ENCODE data around the gene OMD.
"Not testable (repeated sequence)": the region's sequence is repeated elsewhere in the genome, so short reads cannot be mapped to it uniquely, and the experiment has no call there.

OMD gene

DNA sequence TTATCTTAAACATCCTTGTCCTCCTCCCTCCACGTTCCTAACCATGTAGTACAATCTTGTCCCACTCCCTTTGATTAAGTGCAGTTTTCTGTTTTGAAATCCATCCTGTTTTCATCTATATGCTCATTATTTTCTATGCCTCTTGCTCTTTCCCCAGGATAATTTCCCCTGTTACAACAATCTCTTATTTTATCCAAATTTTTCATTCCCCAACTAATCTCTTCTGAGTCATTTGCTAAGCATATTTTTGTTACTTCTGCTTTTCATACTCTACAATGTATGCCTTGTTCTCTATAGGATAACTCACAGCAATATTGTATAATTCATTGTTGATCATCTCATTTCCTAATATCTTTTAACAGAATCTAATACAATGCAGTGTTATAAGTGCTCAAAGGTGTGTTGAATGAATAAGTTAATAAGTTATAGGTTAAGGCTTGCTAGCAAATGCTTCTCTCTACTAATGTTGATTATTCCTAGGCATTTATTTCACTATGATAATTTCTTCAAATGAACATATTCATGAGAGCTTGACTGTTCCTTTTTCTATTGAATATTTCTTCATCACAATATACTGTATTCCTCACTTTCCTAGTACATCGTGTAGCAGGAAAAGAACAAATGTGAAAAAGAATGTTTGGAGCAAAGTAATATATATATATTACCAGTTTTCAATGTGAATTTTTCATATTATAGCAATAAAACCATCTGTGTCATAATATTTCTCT is 1.5 kb downstream of the OMD start:
- H3K36me3 ChIP-seq (ENCODE audit: control insufficient read depth, low read length): no peaks in the 10 kb centered on the region
- H3K9me3 ChIP-seq (ENCODE audit: control insufficient read depth, insufficient read depth, low read length): no peaks in the 10 kb centered on the region
- H3K4me1 ChIP-seq (ENCODE audit: control insufficient read depth, low read length): no peaks in the 10 kb centered on the region
- no peaks in the 10 kb centered on the region for H3K9me2 ChIP-seq (replicated peaks; ENCODE audit: control insufficient read depth, low read length)
- no peak overlapping the region for H3K4me3 ChIP-seq (ENCODE audit: low read length)
- no peak overlapping the region for H3K4me2 ChIP-seq (ENCODE audit: low read length)
- no peaks in the 10 kb centered on the region for H3F3A ChIP-seq (ENCODE audit: control insufficient read depth, insufficient read depth)
- TF ChIP-seq EZH2phosphoT487 (IDR thresholded peaks at IDR 0.05; ENCODE audit: borderline replicate concordance, low read length): no peak
- TF ChIP-seq, protein P1, sequence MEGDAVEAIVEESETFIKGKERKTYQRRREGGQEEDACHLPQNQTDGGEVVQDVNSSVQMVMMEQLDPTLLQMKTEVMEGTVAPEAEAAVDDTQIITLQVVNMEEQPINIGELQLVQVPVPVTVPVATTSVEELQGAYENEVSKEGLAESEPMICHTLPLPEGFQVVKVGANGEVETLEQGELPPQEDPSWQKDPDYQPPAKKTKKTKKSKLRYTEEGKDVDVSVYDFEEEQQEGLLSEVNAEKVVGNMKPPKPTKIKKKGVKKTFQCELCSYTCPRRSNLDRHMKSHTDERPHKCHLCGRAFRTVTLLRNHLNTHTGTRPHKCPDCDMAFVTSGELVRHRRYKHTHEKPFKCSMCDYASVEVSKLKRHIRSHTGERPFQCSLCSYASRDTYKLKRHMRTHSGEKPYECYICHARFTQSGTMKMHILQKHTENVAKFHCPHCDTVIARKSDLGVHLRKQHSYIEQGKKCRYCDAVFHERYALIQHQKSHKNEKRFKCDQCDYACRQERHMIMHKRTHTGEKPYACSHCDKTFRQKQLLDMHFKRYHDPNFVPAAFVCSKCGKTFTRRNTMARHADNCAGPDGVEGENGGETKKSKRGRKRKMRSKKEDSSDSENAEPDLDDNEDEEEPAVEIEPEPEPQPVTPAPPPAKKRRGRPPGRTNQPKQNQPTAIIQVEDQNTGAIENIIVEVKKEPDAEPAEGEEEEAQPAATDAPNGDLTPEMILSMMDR (IDR thresholded peaks at IDR 0.05; ENCODE audit: low read depth, low read length, poor library complexity, severe bottlenecking): no peak
- H3K27me3 ChIP-seq (ENCODE audit: control insufficient read depth, low read length): no peaks in the 10 kb centered on the region
- H3K27ac ChIP-seq (ENCODE audit: low read depth, low read length): no peak overlapping the region
- H4K20me1 ChIP-seq (ENCODE audit: control insufficient read depth, insufficient read depth, low read depth, low read length): no peaks in the 10 kb centered on the region
- no peaks in the 10 kb centered on the region for H3K79me2 ChIP-seq (ENCODE audit: control insufficient read depth, low read length)

DNA sequence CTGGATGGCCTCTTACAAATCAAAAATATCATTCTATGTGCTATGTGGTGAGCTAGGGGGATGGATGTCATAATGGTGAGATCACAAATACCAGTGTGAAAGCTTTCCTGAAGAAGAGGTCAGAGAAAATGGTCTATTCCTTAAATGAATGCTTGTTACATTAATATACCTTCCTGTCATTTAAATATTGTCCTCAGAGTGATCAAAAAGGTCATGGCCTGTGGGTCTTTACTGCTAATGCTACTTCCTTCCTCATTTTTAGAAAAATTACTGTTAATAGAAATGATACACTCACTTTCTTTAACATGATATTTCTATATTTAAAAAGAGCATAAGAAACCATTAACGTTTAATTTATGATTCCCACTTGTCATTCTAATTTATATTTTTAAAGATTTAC is 9.7 kb downstream of the OMD start:
- TF ChIP-seq EZH2phosphoT487 (IDR thresholded peaks at IDR 0.05; ENCODE audit: borderline replicate concordance, low read length): no peak
- TF ChIP-seq, protein P1 (IDR thresholded peaks at IDR 0.05; ENCODE audit: low read depth, low read length, poor library complexity, severe bottlenecking): no peak
- Histone ChIP-seq H3K4me3 (ENCODE audit: low read length) (0 out of 2 replicates have a peak overlapping the region, but pooled peaks have one; percentile 1), H3K4me1 (ENCODE audit: control insufficient read depth, low read length) (peaks cover 19% of the 10 kb centered on the region), H3K36me3 (ENCODE audit: control insufficient read depth, low read length) (no peaks in the 10 kb centered on the region), H3K27me3 (ENCODE audit: control insufficient read depth, low read length) (no peaks in the 10 kb centered on the region), H3K79me2 (ENCODE audit: control insufficient read depth, low read length) (no peaks in the 10 kb centered on the region), H4K20me1 (ENCODE audit: control insufficient read depth, insufficient read depth, low read depth, low read length) (peaks cover 8% of the 10 kb centered on the region; the same call in 1 of the 2 replicates), H3K4me2 (ENCODE audit: low read length) (peak overlapping the region; percentile 41), H3K9me3 (ENCODE audit: control insufficient read depth, insufficient read depth, low read length) (no peaks in the 10 kb centered on the region), H3F3A (ENCODE audit: control insufficient read depth, insufficient read depth) (no peaks in the 10 kb centered on the region), H3K27ac (ENCODE audit: low read depth, low read length) (no peak overlapping the region), H3K9me2 (replicated peaks; ENCODE audit: control insufficient read depth, low read length) (no peaks in the 10 kb centered on the region)

DNA sequence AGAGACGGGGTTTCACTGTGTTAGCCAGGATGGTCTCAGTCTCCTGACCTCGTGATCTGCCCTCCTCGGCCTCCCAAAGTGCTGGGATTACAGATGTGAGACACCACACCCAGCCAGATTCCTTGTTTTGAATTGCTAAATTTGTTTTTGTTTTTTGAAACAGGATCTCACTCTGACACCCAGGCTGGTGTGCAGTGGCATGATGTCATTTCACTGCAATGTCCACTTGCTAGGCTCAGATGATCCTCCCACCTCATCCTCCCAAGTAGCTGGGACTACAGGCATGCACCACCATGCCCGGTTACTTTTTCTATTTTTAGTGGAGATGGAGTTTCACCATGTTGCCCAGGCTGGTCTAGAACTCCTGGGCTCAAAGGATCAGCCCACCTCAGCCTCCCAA is 13.1 kb downstream of the OMD start:
- not testable (repeated sequence) for H3K79me2 ChIP-seq (ENCODE audit: control insufficient read depth, low read length); H3F3A ChIP-seq (ENCODE audit: control insufficient read depth, insufficient read depth); H4K20me1 ChIP-seq (ENCODE audit: control insufficient read depth, insufficient read depth, low read depth, low read length)

DNA sequence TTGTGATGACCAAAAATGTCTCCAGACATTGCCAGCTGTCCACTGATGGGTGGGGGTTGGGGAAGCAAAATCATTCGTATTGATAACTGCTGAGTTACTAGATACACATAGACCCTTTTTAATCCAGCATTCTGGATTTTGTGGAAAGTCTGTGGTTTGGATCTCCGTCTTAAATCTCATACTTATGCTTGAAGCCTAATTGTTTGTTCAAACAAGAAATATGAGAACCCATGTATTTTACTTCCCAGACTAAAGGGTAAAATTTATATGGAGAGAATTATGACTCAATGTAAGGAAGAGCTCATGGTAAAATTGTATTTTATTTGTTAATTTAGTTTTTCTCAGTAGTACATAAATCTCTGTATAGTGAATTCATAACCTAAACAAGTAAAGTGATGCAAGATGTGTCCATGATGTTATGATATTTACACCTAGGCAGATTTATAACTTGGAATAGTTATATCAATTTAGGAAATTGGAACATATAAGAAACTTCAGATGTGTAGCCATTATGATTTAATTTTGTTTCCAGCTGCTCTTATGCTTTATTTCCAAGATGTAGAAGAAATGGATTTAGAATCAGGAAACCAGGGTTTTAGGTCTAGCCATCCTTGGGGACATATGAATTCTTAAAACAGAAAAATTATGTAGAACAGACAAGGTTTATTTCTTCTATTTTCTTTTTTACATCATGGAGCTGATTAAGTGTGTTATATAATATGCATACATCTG is 15.4 kb downstream of the OMD start:
- Histone ChIP-seq H3K9me3 (ENCODE audit: control insufficient read depth, insufficient read depth, low read length) (no peaks in the 10 kb centered on the region), H3K36me3 (ENCODE audit: control insufficient read depth, low read length) (no peaks in the 10 kb centered on the region), H3K4me3 (ENCODE audit: low read length) (no peak overlapping the region), H3K4me1 (ENCODE audit: control insufficient read depth, low read length) (peaks cover 21% of the 10 kb centered on the region), H3K27ac (ENCODE audit: low read depth, low read length) (no peak overlapping the region), H3K4me2 (ENCODE audit: low read length) (no peak overlapping the region), H3F3A (ENCODE audit: control insufficient read depth, insufficient read depth) (no peaks in the 10 kb centered on the region), H3K27me3 (ENCODE audit: control insufficient read depth, low read length) (no peaks in the 10 kb centered on the region), H3K79me2 (ENCODE audit: control insufficient read depth, low read length) (no peaks in the 10 kb centered on the region), H3K9me2 (replicated peaks; ENCODE audit: control insufficient read depth, low read length) (no peaks in the 10 kb centered on the region), H4K20me1 (ENCODE audit: control insufficient read depth, insufficient read depth, low read depth, low read length) (0 out of 2 replicates have a peak, but pooled peaks cover 4% of the 10 kb centered on the region)
- TF ChIP-seq, protein P1 (IDR thresholded peaks at IDR 0.05; ENCODE audit: low read depth, low read length, poor library complexity, severe bottlenecking): no peak
- TF ChIP-seq EZH2phosphoT487 (IDR thresholded peaks at IDR 0.05; ENCODE audit: borderline replicate concordance, low read length): no peak

More for the DNA sequence above, 13.1 kb downstream of the OMD start:
- not testable (repeated sequence) for H3K9me2 ChIP-seq (replicated peaks; ENCODE audit: control insufficient read depth, low read length); H3K4me2 ChIP-seq (ENCODE audit: low read length); H3K36me3 ChIP-seq (ENCODE audit: control insufficient read depth, low read length); H3K27ac ChIP-seq (ENCODE audit: low read depth, low read length); H3K27me3 ChIP-seq (ENCODE audit: control insufficient read depth, low read length); H3K4me3 ChIP-seq (ENCODE audit: low read length); H3K9me3 ChIP-seq (ENCODE audit: control insufficient read depth, insufficient read depth, low read length)
- peaks cover 28% of the 10 kb centered on the region for H3K4me1 ChIP-seq (ENCODE audit: control insufficient read depth, low read length)

Data from DOHH2 (cell line).